Brain microvascular endothelial cell (primary cell): ENCODE results near the gene JAM3.

Experiments used
- DNase-seq: peaks from one replicate; pipeline ENCODE4 v3.0.0-alpha.2; 2020
- H3K27ac ChIP-seq: fragments of 250-450 bp; sonication (Bioruptor Pico); 2 replicates; pipeline ENCODE4 v1.5.1; 2020; ENCODE audit warnings: mild to moderate bottlenecking, moderate library complexity
- H3K27me3 ChIP-seq: fragments of 250-450 bp; sonication (Bioruptor Pico); replicated peaks from 2 replicates; pipeline ENCODE4 v1.5.1; 2020; ENCODE audit warnings: mild to moderate bottlenecking
- H3K36me3 ChIP-seq: fragments of 250-450 bp; sonication (Bioruptor Pico); replicated peaks from 2 replicates; pipeline ENCODE4 v1.5.1; 2020; ENCODE audit warnings: mild to moderate bottlenecking
- H3K4me3 ChIP-seq: 2 replicates; pipeline ENCODE4 v1.5.1; 2011; ENCODE audit warnings: low read depth, mild to moderate bottlenecking, control low read depth, low read length, moderate library complexity
- CTCF ChIP-seq: IDR thresholded peaks from 2 replicates; pipeline ENCODE4 v1.5.1; 2011; ENCODE audit warnings: low read depth, mild to moderate bottlenecking, moderate library complexity, low read length, control low read depth, inconsistent platforms; ENCODE audit errors: missing control alignments
- in situ Hi-C: cut with HindIII; loops from 2 replicates; pipeline ENCODE4 v1.10.0; 2017; ENCODE audit warnings: low sequenced_read_pairs, low pct_ligation_motif_present

The JAM3 gene

GRCh38 chr11:134170177-134170918 is 101.5 kb downstream of the JAM3 start:
- Histone ChIP-seq H3K27ac (no peak overlapping the region), H3K27me3 (no peaks in the 10 kb centered on the region), H3K4me3 (no peak overlapping the region), H3K36me3 (peaks cover 4% of the 10 kb centered on the region)
- no peak for TF ChIP-seq CTCF
- in situ Hi-C loops = no loop called here
- DNase-seq = no peak

DNA sequence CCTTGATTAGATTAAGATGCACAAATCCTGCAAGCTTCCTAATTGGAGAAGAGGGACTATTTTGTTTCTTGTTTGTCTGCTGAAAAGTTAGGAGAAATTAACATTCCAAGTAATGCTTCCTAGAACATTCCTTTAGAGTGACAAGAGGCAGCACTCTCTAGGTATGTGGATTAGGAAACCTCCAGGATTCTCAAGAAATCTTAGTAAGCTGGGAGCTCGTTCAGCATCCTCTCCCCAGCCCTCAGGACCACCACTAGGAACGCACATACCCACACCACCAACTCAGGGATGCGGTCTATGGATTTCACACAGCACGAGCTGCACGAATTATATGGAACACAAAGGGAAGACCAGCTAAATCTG is 102.0 kb downstream of the JAM3 start:
- in situ Hi-C loops = no loop called here
- no peak overlapping the region for H3K27ac ChIP-seq
- DNase-seq = no peak
- no peaks in the 10 kb centered on the region for H3K27me3 ChIP-seq
- TF ChIP-seq CTCF = no peak
- H3K4me3 ChIP-seq = no peak overlapping the region
- H3K36me3 ChIP-seq = peaks cover 4% of the 10 kb centered on the region

- Histone ChIP-seq H3K27ac (no peak overlapping the region), H3K4me3 (no peak overlapping the region), H3K27me3 (no peaks in the 10 kb centered on the region), H3K36me3 (peaks cover 9% of the 10 kb centered on the region)
- TF ChIP-seq CTCF = no peak
- no peak for DNase-seq
- in situ Hi-C loops = no loop called here
Observed at GRCh38 chr11:134171951-134172350, 103.1 kb downstream of the JAM3 start.

DNA sequence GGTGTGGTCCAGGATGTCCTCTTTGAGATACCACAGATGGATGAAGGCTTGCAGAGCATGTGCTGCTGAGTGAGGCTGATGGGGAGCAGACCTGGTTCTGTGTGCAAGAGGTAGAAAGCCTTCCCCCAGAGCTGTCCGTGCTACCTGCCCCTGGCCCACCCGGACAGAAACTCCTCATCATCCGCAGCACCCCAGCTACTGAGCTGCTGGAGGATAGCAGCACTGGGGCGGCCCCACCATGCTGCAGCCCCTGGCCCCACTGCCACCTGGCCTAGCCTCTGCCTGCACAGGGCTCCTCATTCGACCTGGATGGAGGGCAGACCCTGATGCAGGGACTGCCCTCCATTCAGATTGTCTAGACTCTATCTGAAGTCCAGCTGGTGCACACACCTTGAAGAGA is 104.4 kb downstream of the JAM3 start:
- DNase-seq = no peak
- H3K27ac ChIP-seq = no peak overlapping the region
- in situ Hi-C loops = no loop called here

GRCh38 chr11:134176284-134176683 is 107.4 kb downstream of the JAM3 start:
- TF ChIP-seq CTCF = no peak
- in situ Hi-C loops = no loop called here
- H3K36me3 ChIP-seq = peaks cover 12% of the 10 kb centered on the region

More for the DNA sequence above, 104.4 kb downstream of the JAM3 start:
- Histone ChIP-seq H3K27me3 (no peaks in the 10 kb centered on the region), H3K4me3 (no peak overlapping the region), H3K36me3 (peaks cover 12% of the 10 kb centered on the region)
- TF ChIP-seq CTCF = no peak

GRCh38 chr11:134178032-134178674 is 109.3 kb downstream of the JAM3 start:
- Histone ChIP-seq H3K4me3 (no peak overlapping the region), H3K27me3 (no peaks in the 10 kb centered on the region), H3K27ac (no peak overlapping the region), H3K36me3 (peaks cover 12% of the 10 kb centered on the region)
- no peak for DNase-seq
- TF ChIP-seq CTCF = no peak
- in situ Hi-C loops = no loop called here

More at GRCh38 chr11:134176284-134176683, 107.4 kb downstream of the JAM3 start:
- Histone ChIP-seq H3K27ac (no peak overlapping the region), H3K4me3 (no peak overlapping the region), H3K27me3 (no peaks in the 10 kb centered on the region)
- DNase-seq = no peak
